Smooth muscle cell of the brain vasculature (primary cell): Measurements from ENCODE around the gene TSHZ1.

ENCODE experiments used
- DNase-seq: peaks from one replicate; pipeline ENCODE4 v3.0.0-alpha.2; 2012; ENCODE audit warnings: low read depth, low spot score

The TSHZ1 gene

GRCh38 chr18:75220551-75221355, 10.2 kb downstream of the TSHZ1 start:
- no peak for DNase-seq

- no peak for DNase-seq
Measured at GRCh38 chr18:75221397-75221796, 10.8 kb downstream of the TSHZ1 start.

DNA sequence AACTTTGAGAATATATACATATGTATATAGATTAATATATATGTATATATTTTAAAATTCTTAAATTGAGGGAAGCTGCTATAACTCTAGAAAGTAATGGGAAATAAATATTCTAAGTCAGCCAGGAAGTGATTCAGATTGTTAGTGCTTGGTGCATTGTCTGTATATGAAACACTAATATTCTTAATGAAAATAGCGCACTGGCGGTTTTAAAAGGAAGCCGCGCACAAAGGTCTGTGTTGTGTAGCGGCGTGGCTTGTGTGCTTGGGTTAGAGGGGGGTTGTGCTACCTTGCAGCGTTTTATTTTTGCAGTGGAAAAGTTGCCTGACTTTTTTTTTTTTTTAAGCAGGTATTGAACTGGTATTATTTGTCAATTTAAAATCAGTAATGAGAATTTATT, 11.3 kb downstream of the TSHZ1 start:
- DNase-seq: no peak

DNA sequence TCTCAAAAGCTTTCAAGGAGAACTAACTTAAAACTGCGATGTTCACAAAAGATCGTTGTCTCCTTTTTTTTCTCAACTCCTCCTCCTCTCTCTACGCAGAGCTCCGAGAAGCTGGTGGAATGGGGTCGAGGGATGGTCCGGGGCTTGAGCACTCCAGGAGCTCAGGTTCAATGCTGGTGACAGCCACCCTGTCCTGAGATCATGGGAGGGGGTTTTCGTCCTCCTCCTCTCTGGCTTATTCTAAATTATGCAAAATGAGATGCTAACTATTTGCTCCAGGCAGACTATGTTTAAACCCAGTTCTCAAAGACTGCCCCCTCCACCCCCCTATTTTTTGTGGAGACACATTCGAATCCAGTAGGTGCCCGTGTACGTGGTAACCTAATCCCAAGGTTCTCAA, 11.8 kb downstream of the TSHZ1 start:
- DNase-seq: no peak

DNA sequence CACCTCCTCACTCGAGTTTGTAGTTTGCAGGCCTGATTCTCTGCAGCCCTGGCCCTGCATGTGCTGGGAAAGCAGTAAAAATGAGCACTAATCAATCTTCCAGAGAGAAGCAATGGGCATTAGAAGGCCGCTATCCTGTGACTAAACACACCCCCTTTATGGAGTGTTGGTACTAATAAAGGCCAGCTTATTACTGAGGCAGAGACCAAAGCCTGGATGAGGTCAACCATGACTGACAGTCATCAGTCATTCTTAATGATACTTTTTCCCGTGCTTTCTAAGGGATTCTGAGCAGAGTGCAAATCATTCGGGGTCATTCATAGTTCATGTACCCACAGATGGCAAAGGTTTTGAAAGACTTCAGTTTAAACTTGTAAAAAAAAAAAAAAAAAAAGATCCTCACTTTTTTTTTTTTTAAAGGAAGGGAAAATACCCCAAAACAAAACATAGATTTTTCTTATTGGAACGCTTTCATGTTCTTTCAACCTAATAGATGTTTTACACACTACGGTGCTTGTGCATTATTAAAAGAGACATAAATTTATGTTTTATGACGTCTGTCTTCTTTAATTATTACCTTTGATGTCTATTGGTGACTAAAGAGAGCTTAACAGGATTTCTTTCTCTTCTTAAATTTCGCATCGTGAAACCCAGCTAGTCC, 13.2 kb downstream of the TSHZ1 start:
- no peak for DNase-seq

DNA sequence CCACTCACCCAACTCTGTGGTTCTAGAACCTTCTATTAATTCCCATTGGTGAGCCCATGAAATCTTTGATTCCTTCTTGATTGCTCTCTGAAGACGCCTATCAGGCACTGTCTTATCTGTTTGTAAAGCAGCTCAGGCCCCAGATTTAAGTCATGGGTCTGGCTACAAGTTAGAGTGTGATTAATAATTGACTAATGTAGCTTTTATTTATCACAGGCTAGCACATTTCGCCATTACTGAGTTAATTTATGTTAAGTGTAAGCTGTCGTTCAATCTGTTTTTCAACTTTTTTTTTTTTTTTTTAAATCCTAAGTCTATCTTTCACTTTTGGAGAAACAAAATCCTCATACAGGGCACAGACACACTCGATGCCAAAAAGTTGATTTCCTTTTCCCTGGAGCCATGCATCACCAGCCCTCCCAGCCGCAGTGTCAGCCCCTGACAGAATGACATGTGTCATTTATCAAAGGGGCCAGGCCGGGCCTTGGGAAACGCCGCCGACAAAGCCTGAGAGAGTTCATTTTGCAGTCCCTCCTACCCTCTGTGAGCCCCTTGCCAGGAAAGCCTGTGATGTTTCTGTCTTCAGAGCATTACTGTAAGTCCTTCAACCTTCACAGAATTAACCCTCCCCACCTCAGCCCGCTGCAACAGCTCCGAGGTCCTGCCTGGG, 15.8 kb downstream of the TSHZ1 start:
- no peak for DNase-seq

GRCh38 chr18:75226956-75227316, 16.3 kb downstream of the TSHZ1 start:
- no peak for DNase-seq

DNA sequence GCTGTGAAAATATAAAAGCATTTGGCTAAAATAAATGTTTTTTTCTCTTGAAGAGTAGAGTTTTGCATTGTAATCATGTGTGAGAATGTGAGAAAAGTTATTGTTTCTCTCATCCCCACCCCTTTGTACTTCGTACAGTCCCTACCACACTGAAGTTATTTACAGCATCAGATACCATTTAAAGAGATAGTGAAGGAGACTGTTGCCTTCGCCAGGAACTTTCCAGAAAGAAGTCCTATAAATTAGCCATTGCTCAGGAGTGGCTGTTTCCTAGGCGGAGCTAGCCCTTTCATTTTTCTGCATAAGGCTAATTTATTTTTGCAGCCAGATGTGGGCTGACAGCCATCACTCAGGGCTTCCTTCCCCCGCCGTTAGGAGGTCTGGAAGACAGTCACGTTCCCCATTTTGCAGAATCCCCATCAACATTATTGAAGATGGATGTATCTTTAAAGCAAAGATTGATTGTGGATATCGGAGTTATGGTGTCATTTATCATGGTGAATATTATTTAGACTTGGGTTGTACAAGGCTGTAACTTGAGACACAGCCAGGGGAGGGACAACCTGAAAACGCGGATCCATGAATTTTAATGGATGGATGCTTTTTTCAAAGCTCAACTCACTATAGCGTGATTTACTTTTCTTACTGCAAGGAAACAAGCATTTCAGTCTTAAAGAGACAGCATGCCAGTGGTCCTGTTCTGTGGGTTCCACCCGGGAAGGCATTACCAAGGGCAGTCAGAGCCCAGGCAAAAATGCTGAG, 17.1 kb downstream of the TSHZ1 start:
- DNase-seq: no peak

- no peak for DNase-seq
Measured at GRCh38 chr18:75228967-75229366, 18.4 kb downstream of the TSHZ1 start.

GRCh38 chr18:75229437-75229836, 18.8 kb downstream of the TSHZ1 start:
- DNase-seq: no peak

- no peak for DNase-seq
Measured at GRCh38 chr18:75230163-75231052, 19.8 kb downstream of the TSHZ1 start.

DNA sequence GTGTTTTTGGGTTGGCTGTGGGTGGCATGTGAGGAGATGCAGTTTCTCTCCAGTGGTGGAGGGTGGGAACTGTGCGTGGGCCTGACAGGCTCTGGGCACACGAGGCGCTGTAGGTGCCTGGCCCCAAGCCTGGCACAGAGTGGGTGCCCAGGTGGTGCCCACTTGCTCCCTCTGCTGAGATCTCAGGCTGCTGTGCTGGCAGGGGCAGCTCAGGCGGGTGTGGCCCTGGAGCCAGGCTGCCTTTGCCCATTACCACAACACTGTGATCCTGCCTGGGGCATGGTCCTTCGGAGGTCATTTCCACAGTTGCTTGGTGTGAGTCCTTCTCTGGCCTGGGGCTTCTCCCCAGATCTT, 20.4 kb downstream of the TSHZ1 start:
- DNase-seq: no peak

GRCh38 chr18:75234901-75235300, 24.3 kb downstream of the TSHZ1 start:
- no peak for DNase-seq

DNA sequence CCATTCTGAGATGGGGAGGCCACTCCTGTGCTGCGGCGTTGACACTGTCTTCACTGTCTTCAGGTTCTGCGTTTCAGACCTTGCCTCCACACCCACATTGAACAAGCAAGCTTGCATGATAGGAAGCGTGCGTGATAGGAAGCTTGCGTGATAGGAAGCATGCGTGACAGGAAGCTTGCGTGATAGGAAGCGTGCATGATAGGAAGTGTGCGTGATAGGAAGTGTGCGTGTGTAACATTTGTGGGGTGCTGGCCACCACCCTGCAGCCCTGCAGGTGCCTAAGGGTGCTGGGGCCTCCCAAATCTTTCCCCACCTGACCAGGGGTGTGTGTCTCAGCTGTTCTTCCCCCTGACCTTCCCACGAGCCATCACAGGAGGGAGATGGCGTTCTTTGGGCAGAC, 25.3 kb downstream of the TSHZ1 start:
- no peak for DNase-seq

- DNase-seq: no peak
Measured at GRCh38 chr18:75238100-75238499, 27.5 kb downstream of the TSHZ1 start.

GRCh38 chr18:75238786-75239185, 28.2 kb downstream of the TSHZ1 start:
- DNase-seq: no peak

- no peak for DNase-seq
Measured at GRCh38 chr18:75240433-75240832, 29.8 kb downstream of the TSHZ1 start.

DNA sequence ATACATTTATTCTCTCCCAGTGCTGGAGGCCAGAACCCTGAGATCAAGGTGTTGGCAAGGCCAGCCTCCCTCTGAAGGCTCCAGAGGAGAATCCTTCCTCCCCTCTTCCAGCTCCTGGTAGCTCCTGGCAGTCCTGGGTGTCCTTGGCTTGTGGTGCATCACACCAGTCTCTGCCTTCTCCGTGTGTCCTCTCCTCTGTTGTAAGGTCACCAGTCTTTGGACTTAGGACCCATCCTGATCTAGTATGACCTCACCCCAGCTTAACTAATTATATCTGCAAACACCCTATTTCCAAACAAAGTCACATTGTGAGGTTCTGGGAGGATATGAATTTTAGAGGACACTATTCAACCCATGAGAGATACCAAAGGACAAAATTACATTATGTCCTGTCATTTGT, 31.1 kb downstream of the TSHZ1 start:
- no peak for DNase-seq

DNA sequence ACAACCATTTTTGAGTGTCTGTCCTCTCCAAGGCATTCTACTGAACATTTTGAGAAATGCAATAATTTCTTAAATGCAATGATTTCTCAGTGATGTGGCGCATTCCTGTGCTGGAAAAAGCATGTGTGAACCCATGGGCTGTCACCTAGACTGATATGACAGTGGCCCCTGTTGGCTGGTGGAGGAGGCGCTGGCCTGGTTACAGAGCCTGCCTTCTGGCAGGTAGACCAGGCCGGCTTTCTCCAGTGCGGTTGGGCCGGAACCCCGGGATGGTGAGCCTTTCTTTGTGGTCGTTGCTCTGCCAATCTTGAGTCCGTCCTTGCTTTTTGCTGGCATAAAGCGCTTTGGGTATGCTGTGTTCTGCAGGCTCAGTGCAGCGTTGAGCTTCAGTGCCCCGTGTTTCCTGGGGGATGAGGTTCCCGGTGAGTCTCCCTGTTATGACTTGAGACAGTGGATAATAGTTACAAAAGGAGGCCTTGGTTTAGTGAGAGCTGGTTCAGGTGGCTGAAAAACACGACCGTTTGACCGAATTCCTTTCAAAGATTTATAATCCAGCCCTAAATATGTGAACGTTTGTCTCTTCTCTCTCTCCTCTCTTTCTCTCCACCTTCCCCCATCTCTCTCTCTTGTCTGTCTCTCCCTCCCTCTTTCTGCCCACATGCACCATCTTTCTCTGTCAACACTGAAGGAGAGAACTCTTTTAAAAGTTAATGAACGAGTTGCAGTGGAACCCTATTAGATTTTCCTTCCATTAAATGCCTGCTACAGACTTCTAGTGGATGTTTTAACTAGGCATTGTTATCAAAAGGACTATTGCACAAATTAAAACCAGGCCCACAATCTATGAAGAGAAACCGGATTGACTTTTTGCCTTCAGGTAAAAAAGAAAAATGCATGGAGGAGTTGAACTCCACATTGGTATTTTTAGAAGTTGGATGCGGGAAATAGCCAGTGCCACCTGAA, 34.0 kb downstream of the TSHZ1 start:
- DNase-seq: no peak
